Muscle of arm (tissue), 12 donors: Measurements from ENCODE around the gene BHLHA15. TPM values are rescaled to one million over a fixed set of nuclear protein-coding genes. Genes with fewer than 3 reads are reported as not detected.
"Not testable (repeated sequence)": the region's sequence is repeated elsewhere in the genome, so short reads cannot be mapped to it uniquely, and the experiment has no call there.

Source experiments
- DNase-seq: peaks from one replicate; pipeline ENCODE4 v3.0.0-alpha.2; 2013
- polyA plus RNA-seq, 12 donors: library from polyadenylated mRNA; unstranded; fragments of 120-200 nt; gene quantifications; one replicate each; pipeline ENCODE4 v1.2.1, GENCODE V29; 2013; ENCODE audit not compliant: insufficient read length in 12 of 12

The BHLHA15 gene
- polyA plus RNA-seq, 12 donors: 0.21 to 0.68 (median 0.35) TPM; not detected in 5

- no peak for DNase-seq
These were observed 4.5 kb upstream of the BHLHA15 start for GRCh38 chr7:98206451-98207330.

GRCh38 chr7:98209166-98209920, 1.9 kb upstream of the BHLHA15 start:
- DNase-seq: no peak

GRCh38 chr7:98210513-98211220, 572 bp upstream of the BHLHA15 start:
- no peak for DNase-seq

GRCh38 chr7:98211676-98212531, 665 bp downstream of the BHLHA15 start:
- DNase-seq: no peak

- DNase-seq: no peak
These were observed 1.3 kb downstream of the BHLHA15 start for GRCh38 chr7:98212532-98213041.

GRCh38 chr7:98213296-98213887, 2.2 kb downstream of the BHLHA15 start:
- no peak for DNase-seq

GRCh38 chr7:98213888-98214810, 2.9 kb downstream of the BHLHA15 start:
- DNase-seq: no peak

- no peak for DNase-seq
These were observed 3.6 kb downstream of the BHLHA15 start for GRCh38 chr7:98214811-98215321.

GRCh38 chr7:98215561-98216495, 4.6 kb downstream of the BHLHA15 start:
- DNase-seq: no peak

GRCh38 chr7:98216941-98217622, 5.8 kb downstream of the BHLHA15 start:
- DNase-seq: no peak

GRCh38 chr7:98217623-98218582, 6.7 kb downstream of the BHLHA15 start:
- no peak for DNase-seq

- not testable (repeated sequence) for DNase-seq
These were observed 8.1 kb downstream of the BHLHA15 start for GRCh38 chr7:98219382-98219781.

- DNase-seq: no peak
These were observed 10.6 kb downstream of the BHLHA15 start for GRCh38 chr7:98221611-98222532.

- no peak for DNase-seq
These were observed 11.4 kb downstream of the BHLHA15 start for GRCh38 chr7:98222533-98223195.
